Measurements from ENCODE around the gene CCDC12.
A peak's percentile ranks its signal among the peaks of the same experiment; 100 is the strongest.

The CCDC12 gene

DNA sequence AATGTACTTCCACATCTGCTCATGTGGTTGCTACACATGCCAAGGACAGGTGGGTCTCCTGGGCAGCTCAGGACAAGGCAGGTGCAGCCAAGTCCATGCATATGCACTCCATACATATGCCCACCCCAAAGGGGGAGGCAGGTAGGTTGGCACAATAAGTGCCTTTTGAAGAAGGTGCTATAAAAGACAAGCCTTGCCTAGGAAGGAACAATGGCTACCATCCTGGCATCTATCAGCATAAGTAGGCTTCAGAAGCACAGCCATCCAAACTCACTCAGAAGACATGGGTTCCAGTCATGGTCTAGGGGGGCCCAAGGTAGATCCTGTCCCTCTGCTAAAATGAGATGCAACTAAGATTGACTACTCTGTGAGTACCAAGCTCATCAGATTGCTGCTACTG is 37.5 kb upstream of the CCDC12 start:
- Histone ChIP-seq H3K4me3 (ENCODE audit: extremely low read depth, insufficient read depth, low read length, poor library complexity, severe bottlenecking) (no peak overlapping the region), H3K9me3 (ENCODE audit: control insufficient read depth, low read length) (no peaks in the 10 kb centered on the region), H3K36me3 (ENCODE audit: control insufficient read depth, insufficient read depth, low read length) (peaks cover 42% of the 10 kb centered on the region), H3K4me1 (ENCODE audit: control insufficient read depth, insufficient read depth, low read length, poor library complexity, severe bottlenecking) (peaks cover 22% of the 10 kb centered on the region), H3K27ac (ENCODE audit: low read depth, low read length, severe bottlenecking) (no peak overlapping the region)

- no peak overlapping the region for H3K4me3 ChIP-seq (ENCODE audit: extremely low read depth, insufficient read depth, low read length, poor library complexity, severe bottlenecking)
- peaks cover 21% of the 10 kb centered on the region for H3K4me1 ChIP-seq (ENCODE audit: control insufficient read depth, insufficient read depth, low read length, poor library complexity, severe bottlenecking)
- no peak overlapping the region for H3K27ac ChIP-seq (ENCODE audit: low read depth, low read length, severe bottlenecking)
- H3K9me3 ChIP-seq (ENCODE audit: control insufficient read depth, low read length) = no peaks in the 10 kb centered on the region
- no CpG with 5 or more reads among the region's 3 CpGs for WGBS, 2 experiments (ENCODE audit: insufficient coverage in 2 of 2)
- H3K36me3 ChIP-seq (ENCODE audit: control insufficient read depth, insufficient read depth, low read length) = peaks cover 34% of the 10 kb centered on the region
These were observed 36.7 kb upstream of the CCDC12 start for GRCh38 chr3:47013231-47013630.

DNA sequence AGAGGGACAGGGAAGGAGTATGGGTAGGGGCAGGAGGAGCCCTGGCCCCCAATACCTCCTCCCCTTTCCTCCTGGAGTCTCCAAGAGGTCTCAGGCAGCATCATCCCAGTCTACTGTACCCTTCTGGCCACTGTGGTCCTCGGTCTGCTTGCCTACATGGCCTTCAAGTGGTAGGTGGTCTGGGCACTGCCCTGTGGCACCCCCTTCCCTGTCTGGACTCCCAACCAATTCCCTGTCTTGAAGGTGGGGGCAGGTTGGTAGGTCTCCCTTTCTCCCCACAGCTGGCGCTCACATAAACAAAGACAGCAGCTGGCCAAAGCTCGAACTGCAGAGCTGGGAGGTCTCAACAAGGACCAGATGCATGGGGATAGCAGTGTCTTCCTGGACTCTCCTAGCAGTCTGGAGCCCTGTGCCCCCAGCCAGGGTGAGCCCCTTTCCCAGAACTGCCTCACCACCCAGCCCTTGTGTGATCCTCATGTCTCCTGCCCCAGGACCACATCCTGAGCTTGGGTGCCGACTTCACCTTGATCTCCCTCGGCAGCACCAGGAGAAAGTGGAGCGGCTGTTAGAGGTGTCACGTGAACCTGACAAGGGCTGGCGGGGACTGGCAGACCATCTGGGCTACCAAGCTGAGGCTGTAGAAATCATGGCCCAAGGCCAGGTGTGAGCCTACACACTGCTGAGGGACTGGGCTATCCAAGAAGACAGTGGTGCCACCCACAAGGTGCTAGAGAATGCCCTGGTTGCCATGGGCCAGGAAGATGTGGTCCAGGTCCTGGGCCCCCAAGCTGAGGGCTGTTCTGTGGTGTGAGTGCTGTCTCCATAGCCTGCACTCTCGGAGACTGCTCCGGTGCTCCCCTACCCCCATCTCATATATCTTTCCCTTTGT is 36.0 kb upstream of the CCDC12 start:
- H3K4me1 ChIP-seq (ENCODE audit: control insufficient read depth, insufficient read depth, low read length, poor library complexity, severe bottlenecking) = peaks cover 16% of the 10 kb centered on the region
- no peaks in the 10 kb centered on the region for H3K9me3 ChIP-seq (ENCODE audit: control insufficient read depth, low read length)
- 96 to 98% methylated on average over 6 to 7 of the region's 10 CpGs for WGBS, 2 experiments (ENCODE audit: insufficient coverage in 2 of 2)
- no peak overlapping the region for H3K27ac ChIP-seq (ENCODE audit: low read depth, low read length, severe bottlenecking)
- H3K4me3 ChIP-seq (ENCODE audit: extremely low read depth, insufficient read depth, low read length, poor library complexity, severe bottlenecking) = no peak overlapping the region
- H3K36me3 ChIP-seq (ENCODE audit: control insufficient read depth, insufficient read depth, low read length) = peaks cover 28% of the 10 kb centered on the region

DNA sequence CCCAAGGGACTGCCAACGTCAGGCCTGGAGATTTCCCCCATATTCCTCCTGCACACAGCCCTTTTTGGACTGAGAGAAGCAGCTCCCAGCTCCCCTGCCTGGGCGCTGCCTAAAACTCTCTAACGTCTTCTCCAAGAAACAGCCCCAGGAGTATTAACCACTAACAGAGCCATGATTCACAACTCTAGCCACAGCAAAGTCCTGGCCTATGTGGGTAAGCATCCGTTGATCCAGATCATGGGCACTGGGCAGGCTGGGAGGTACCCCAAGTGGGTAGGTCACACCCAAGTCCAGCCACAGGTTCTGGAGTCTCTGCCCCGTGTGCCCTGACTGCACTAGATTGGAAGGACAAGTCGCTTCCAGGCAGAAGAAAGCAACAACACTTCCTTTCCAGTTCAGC is 34.8 kb upstream of the CCDC12 start:
- Histone ChIP-seq H3K27ac (ENCODE audit: low read depth, low read length, severe bottlenecking) (no peak overlapping the region), H3K4me3 (ENCODE audit: extremely low read depth, insufficient read depth, low read length, poor library complexity, severe bottlenecking) (no peak overlapping the region), H3K9me3 (ENCODE audit: control insufficient read depth, low read length) (no peaks in the 10 kb centered on the region), H3K36me3 (ENCODE audit: control insufficient read depth, insufficient read depth, low read length) (peaks cover 16% of the 10 kb centered on the region), H3K4me1 (ENCODE audit: control insufficient read depth, insufficient read depth, low read length, poor library complexity, severe bottlenecking) (peaks cover 5% of the 10 kb centered on the region)
- 100% methylated on average over 4 to 6 of the region's 6 CpGs for WGBS, 2 experiments (ENCODE audit: insufficient coverage in 2 of 2)

GRCh38 chr3:47010910-47011309 is 34.4 kb upstream of the CCDC12 start:
- Histone ChIP-seq H3K9me3 (ENCODE audit: control insufficient read depth, low read length) (no peaks in the 10 kb centered on the region), H3K36me3 (ENCODE audit: control insufficient read depth, insufficient read depth, low read length) (peaks cover 11% of the 10 kb centered on the region), H3K4me1 (ENCODE audit: control insufficient read depth, insufficient read depth, low read length, poor library complexity, severe bottlenecking) (peaks cover 5% of the 10 kb centered on the region), H3K4me3 (ENCODE audit: extremely low read depth, insufficient read depth, low read length, poor library complexity, severe bottlenecking) (no peak overlapping the region), H3K27ac (ENCODE audit: low read depth, low read length, severe bottlenecking) (no peak overlapping the region)
- 92 to 93% methylated on average over 3 to 5 of the region's 5 CpGs for WGBS, 2 experiments (ENCODE audit: insufficient coverage in 2 of 2)

- WGBS, 2 experiments (ENCODE audit: insufficient coverage in 2 of 2) = 80 to 83% methylated on average over 9 to 14 of the region's 23 CpGs
- Histone ChIP-seq H3K4me1 (ENCODE audit: control insufficient read depth, insufficient read depth, low read length, poor library complexity, severe bottlenecking) (peaks cover 5% of the 10 kb centered on the region), H3K27ac (ENCODE audit: low read depth, low read length, severe bottlenecking) (peak overlapping the region; percentile 91), H3K4me3 (ENCODE audit: extremely low read depth, insufficient read depth, low read length, poor library complexity, severe bottlenecking) (peak overlapping the region; percentile 28), H3K9me3 (ENCODE audit: control insufficient read depth, low read length) (no peaks in the 10 kb centered on the region), H3K36me3 (ENCODE audit: control insufficient read depth, insufficient read depth, low read length) (peaks cover 8% of the 10 kb centered on the region)
These were observed 33.7 kb upstream of the CCDC12 start for GRCh38 chr3:47010111-47010712.

DNA sequence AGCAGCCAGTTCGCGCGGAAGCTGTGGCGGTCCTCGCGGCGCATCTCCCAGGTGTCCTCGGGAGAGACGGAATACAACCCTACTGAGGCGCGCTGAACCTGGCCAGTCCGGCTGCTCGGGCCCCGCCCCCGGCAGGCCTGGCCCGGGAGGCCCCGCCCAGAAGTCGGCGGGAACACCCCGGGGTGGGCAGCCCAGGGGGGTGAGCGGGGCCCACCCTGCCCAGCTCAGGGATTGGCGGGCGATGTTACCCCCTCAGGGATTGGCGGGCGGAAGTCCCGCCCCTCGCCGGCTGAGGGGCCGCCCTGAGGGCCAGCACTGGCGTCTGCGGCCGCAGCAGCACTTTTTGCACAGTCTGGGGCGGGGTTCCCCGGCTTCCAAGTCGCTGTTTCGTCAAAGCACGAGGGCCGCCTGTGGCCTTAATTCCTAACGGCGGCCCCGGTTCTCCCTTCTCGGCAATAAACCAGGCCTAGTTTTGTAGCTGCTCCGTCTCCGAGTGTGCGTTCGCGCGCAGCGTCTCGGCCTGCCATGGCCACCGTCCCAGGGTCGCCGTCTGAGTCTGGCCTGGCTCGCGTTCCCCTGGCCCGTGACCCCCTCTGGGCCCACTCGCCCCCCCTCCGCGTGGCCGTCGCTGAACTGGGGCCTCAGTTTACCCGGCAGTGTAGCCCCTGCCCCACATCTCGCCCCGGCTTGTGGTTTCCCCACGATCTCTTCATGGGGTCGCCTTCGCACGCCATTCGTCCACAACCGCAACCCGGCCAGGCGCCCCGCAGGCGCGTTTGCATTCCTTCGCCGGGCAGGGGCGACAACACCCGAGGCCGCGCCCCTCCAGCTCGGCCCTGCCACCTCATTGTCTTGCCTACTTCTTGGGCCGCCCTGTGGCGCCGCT is 32.9 kb upstream of the CCDC12 start:
- Histone ChIP-seq H3K27ac (ENCODE audit: low read depth, low read length, severe bottlenecking) (peak overlapping the region; percentile 91), H3K4me1 (ENCODE audit: control insufficient read depth, insufficient read depth, low read length, poor library complexity, severe bottlenecking) (peaks cover 5% of the 10 kb centered on the region), H3K9me3 (ENCODE audit: control insufficient read depth, low read length) (no peaks in the 10 kb centered on the region), H3K4me3 (ENCODE audit: extremely low read depth, insufficient read depth, low read length, poor library complexity, severe bottlenecking) (peak overlapping the region; percentile 28), H3K36me3 (ENCODE audit: control insufficient read depth, insufficient read depth, low read length) (peaks cover 3% of the 10 kb centered on the region)
- WGBS, 2 experiments (ENCODE audit: insufficient coverage in 2 of 2) = 20 to 27% methylated on average over 61 to 80 of the region's 85 CpGs

GRCh38 chr3:47008851-47009224 is 32.3 kb upstream of the CCDC12 start:
- 47 to 63% methylated on average over 9 of the region's 23 CpGs for WGBS, 2 experiments (ENCODE audit: insufficient coverage in 2 of 2)
- no peak overlapping the region for H3K27ac ChIP-seq (ENCODE audit: low read depth, low read length, severe bottlenecking)
- peak overlapping the region; percentile 28 for H3K4me3 ChIP-seq (ENCODE audit: extremely low read depth, insufficient read depth, low read length, poor library complexity, severe bottlenecking)

GRCh38 chr3:47008234-47008796 is 31.8 kb upstream of the CCDC12 start:
- Histone ChIP-seq H3K9me3 (ENCODE audit: control insufficient read depth, low read length) (no peaks in the 10 kb centered on the region), H3K36me3 (ENCODE audit: control insufficient read depth, insufficient read depth, low read length) (no peaks in the 10 kb centered on the region), H3K4me1 (ENCODE audit: control insufficient read depth, insufficient read depth, low read length, poor library complexity, severe bottlenecking) (peaks cover 5% of the 10 kb centered on the region), H3K27ac (ENCODE audit: low read depth, low read length, severe bottlenecking) (no peak overlapping the region), H3K4me3 (ENCODE audit: extremely low read depth, insufficient read depth, low read length, poor library complexity, severe bottlenecking) (no peak overlapping the region)
- WGBS, 2 experiments (ENCODE audit: insufficient coverage in 2 of 2) = 95 to 99% methylated on average over 8 to 10 of the region's 13 CpGs

More at GRCh38 chr3:47008851-47009224, 32.3 kb upstream of the CCDC12 start:
- H3K9me3 ChIP-seq (ENCODE audit: control insufficient read depth, low read length) = no peaks in the 10 kb centered on the region
- no peaks in the 10 kb centered on the region for H3K36me3 ChIP-seq (ENCODE audit: control insufficient read depth, insufficient read depth, low read length)
- peaks cover 5% of the 10 kb centered on the region for H3K4me1 ChIP-seq (ENCODE audit: control insufficient read depth, insufficient read depth, low read length, poor library complexity, severe bottlenecking)

DNA sequence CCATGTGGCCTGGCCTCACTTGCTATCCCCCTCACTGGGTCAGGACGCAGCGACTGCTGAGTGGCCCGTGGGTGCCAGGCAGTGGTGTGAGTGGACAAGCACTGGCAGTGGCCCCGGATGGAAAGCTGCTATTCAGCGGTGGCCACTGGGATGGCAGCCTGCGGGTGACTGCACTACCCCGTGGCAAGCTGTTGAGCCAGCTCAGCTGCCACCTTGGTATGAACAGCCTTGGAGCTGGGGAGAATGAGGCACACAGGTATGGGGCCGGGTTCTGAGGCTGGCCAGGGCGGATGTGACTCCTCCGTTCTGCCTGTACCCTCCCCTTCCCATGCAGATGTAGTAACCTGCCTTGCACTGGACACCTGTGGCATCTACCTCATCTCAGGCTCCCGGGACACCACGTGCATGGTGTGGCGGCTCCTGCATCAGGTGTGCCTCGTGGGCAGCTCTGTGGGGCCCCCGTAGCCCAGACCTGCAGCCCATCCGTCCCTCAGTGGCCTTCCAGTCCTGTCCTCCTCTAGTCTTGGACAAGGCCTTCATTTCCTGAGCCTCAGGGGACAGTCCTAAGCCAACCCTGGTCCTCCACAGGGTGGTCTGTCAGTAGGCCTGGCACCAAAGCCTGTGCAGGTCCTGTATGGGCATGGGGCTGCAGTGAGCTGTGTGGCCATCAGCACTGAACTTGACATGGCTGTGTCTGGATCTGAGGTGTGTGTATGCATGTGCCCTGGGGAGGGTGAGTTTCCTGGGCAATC is 31.1 kb upstream of the CCDC12 start:
- Histone ChIP-seq H3K4me1 (ENCODE audit: control insufficient read depth, insufficient read depth, low read length, poor library complexity, severe bottlenecking) (peaks cover 5% of the 10 kb centered on the region), H3K27ac (ENCODE audit: low read depth, low read length, severe bottlenecking) (no peak overlapping the region), H3K36me3 (ENCODE audit: control insufficient read depth, insufficient read depth, low read length) (no peaks in the 10 kb centered on the region), H3K9me3 (ENCODE audit: control insufficient read depth, low read length) (no peaks in the 10 kb centered on the region), H3K4me3 (ENCODE audit: extremely low read depth, insufficient read depth, low read length, poor library complexity, severe bottlenecking) (no peak overlapping the region)
- WGBS, 2 experiments (ENCODE audit: insufficient coverage in 2 of 2) = 94 to 96% methylated on average over 15 of the region's 16 CpGs
